ENCODE measurements around the gene SLC27A5. TPM values are rescaled to one million over a fixed set of nuclear protein-coding genes. Genes with fewer than 3 reads are reported as not detected.

Gene SLC27A5
- total and polyA plus RNA-seq, 9 of the 15 experiments (the other 6 are each of a cell fraction or from before 2014, with no cell fraction given): 42.2 to 318 (median 64.7) TPM

GRCh38 chr19:58491393-58491792 lies 20.4 kb downstream of the SLC27A5 start:
- H2AFZ ChIP-seq (ENCODE audit: low read depth, low read length): no peak overlapping the region
- no peak for DNase-seq (ENCODE audit: extremely low read depth in 1 of 4, low spot score in 3 of 4)
- H3K9me1 ChIP-seq (ENCODE audit: control insufficient read depth, insufficient read depth, low read length): no peaks in the 10 kb centered on the region
- no peak overlapping the region for H3K4me3 ChIP-seq
- H4K20me1 ChIP-seq (replicated peaks; ENCODE audit: control insufficient read depth, insufficient read depth, low read length): no peaks in the 10 kb centered on the region
- intact Hi-C loops (cut with micrococcal nuclease) (no loop called here), in situ Hi-C loops (cut with MboI) (no loop called here)
- 88% methylated on average over 5 of the region's 5 CpGs for WGBS (ENCODE audit: insufficient coverage, low coverage, missing lambda C conversion rate)
- H3K27me3 ChIP-seq (ENCODE audit: control insufficient read depth in 2 of 2, insufficient read depth in 2 of 2, low read length in 2 of 2): no peaks in the 10 kb centered on the region
- H3K4me2 ChIP-seq (ENCODE audit: insufficient read depth, low read length): no peak overlapping the region
- CTCF ChIA-PET (ENCODE audit: low intra/inter-chr PET ratio): no interaction called here
- no peak overlapping the region for H3K9ac ChIP-seq (ENCODE audit: insufficient read depth in 1 of 2, low read depth in 2 of 2, low read length in 2 of 2)
- H3K9me3 ChIP-seq (replicated peaks; ENCODE audit: control insufficient read depth, insufficient read depth, low read depth, low read length): no peaks in the 10 kb centered on the region
- H3K4me1 ChIP-seq (replicated peaks in 1 of 2; ENCODE audit: control insufficient read depth in 2 of 2, insufficient read depth in 2 of 2, low read length in 2 of 2): peaks cover 14 to 20% of the 10 kb centered on the region in 2 experiments; a peak in 4 of 5 replicates
- ATAC-seq: no peak
- POLR2A ChIA-PET: interaction anchor here (0.6 kb wide), 1 partner anchor 13 kb away, joined by 4 read pairs; no protein-coding TSS in a partner anchor
- H3K79me2 ChIP-seq (ENCODE audit: control insufficient read depth, insufficient read depth, low read length): peaks cover 47% of the 10 kb centered on the region
- TSS peak; percentile 15 for BruUV-seq (replicated peaks)
- peaks cover 19% of the 10 kb centered on the region; the same call in 2 of the 3 replicates for H3K36me3 ChIP-seq (ENCODE audit: control insufficient read depth, insufficient read depth, low read length)
- FAIRE-seq: no peak
- no peak overlapping the region for H3K27ac ChIP-seq (ENCODE audit: extremely low read depth, low read depth, low read length)
- TF ChIP-seq ZNF282 (CRISPR knock-in tag; IDR thresholded peaks at IDR 0.05) (no peak), DNMT1 (IDR thresholded peaks at IDR 0.05) (no peak), RBM17 (IDR thresholded peaks at IDR 0.05; ENCODE audit: borderline replicate concordance, low read depth, low read length) (no peak), HDAC2 (IDR thresholded peaks at IDR 0.05) (no peak)
- TF ChIP-seq, protein P1, sequence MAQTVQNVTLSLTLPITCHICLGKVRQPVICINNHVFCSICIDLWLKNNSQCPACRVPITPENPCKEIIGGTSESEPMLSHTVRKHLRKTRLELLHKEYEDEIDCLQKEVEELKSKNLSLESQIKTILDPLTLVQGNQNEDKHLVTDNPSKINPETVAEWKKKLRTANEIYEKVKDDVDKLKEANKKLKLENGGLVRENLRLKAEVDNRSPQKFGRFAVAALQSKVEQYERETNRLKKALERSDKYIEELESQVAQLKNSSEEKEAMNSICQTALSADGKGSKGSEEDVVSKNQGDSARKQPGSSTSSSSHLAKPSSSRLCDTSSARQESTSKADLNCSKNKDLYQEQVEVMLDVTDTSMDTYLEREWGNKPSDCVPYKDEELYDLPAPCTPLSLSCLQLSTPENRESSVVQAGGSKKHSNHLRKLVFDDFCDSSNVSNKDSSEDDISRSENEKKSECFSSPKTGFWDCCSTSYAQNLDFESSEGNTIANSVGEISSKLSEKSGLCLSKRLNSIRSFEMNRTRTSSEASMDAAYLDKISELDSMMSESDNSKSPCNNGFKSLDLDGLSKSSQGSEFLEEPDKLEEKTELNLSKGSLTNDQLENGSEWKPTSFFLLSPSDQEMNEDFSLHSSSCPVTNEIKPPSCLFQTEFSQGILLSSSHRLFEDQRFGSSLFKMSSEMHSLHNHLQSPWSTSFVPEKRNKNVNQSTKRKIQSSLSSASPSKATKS (CRISPR knock-in tag; IDR thresholded peaks at IDR 0.05): no peak
- TF ChIP-seq, protein P2, sequence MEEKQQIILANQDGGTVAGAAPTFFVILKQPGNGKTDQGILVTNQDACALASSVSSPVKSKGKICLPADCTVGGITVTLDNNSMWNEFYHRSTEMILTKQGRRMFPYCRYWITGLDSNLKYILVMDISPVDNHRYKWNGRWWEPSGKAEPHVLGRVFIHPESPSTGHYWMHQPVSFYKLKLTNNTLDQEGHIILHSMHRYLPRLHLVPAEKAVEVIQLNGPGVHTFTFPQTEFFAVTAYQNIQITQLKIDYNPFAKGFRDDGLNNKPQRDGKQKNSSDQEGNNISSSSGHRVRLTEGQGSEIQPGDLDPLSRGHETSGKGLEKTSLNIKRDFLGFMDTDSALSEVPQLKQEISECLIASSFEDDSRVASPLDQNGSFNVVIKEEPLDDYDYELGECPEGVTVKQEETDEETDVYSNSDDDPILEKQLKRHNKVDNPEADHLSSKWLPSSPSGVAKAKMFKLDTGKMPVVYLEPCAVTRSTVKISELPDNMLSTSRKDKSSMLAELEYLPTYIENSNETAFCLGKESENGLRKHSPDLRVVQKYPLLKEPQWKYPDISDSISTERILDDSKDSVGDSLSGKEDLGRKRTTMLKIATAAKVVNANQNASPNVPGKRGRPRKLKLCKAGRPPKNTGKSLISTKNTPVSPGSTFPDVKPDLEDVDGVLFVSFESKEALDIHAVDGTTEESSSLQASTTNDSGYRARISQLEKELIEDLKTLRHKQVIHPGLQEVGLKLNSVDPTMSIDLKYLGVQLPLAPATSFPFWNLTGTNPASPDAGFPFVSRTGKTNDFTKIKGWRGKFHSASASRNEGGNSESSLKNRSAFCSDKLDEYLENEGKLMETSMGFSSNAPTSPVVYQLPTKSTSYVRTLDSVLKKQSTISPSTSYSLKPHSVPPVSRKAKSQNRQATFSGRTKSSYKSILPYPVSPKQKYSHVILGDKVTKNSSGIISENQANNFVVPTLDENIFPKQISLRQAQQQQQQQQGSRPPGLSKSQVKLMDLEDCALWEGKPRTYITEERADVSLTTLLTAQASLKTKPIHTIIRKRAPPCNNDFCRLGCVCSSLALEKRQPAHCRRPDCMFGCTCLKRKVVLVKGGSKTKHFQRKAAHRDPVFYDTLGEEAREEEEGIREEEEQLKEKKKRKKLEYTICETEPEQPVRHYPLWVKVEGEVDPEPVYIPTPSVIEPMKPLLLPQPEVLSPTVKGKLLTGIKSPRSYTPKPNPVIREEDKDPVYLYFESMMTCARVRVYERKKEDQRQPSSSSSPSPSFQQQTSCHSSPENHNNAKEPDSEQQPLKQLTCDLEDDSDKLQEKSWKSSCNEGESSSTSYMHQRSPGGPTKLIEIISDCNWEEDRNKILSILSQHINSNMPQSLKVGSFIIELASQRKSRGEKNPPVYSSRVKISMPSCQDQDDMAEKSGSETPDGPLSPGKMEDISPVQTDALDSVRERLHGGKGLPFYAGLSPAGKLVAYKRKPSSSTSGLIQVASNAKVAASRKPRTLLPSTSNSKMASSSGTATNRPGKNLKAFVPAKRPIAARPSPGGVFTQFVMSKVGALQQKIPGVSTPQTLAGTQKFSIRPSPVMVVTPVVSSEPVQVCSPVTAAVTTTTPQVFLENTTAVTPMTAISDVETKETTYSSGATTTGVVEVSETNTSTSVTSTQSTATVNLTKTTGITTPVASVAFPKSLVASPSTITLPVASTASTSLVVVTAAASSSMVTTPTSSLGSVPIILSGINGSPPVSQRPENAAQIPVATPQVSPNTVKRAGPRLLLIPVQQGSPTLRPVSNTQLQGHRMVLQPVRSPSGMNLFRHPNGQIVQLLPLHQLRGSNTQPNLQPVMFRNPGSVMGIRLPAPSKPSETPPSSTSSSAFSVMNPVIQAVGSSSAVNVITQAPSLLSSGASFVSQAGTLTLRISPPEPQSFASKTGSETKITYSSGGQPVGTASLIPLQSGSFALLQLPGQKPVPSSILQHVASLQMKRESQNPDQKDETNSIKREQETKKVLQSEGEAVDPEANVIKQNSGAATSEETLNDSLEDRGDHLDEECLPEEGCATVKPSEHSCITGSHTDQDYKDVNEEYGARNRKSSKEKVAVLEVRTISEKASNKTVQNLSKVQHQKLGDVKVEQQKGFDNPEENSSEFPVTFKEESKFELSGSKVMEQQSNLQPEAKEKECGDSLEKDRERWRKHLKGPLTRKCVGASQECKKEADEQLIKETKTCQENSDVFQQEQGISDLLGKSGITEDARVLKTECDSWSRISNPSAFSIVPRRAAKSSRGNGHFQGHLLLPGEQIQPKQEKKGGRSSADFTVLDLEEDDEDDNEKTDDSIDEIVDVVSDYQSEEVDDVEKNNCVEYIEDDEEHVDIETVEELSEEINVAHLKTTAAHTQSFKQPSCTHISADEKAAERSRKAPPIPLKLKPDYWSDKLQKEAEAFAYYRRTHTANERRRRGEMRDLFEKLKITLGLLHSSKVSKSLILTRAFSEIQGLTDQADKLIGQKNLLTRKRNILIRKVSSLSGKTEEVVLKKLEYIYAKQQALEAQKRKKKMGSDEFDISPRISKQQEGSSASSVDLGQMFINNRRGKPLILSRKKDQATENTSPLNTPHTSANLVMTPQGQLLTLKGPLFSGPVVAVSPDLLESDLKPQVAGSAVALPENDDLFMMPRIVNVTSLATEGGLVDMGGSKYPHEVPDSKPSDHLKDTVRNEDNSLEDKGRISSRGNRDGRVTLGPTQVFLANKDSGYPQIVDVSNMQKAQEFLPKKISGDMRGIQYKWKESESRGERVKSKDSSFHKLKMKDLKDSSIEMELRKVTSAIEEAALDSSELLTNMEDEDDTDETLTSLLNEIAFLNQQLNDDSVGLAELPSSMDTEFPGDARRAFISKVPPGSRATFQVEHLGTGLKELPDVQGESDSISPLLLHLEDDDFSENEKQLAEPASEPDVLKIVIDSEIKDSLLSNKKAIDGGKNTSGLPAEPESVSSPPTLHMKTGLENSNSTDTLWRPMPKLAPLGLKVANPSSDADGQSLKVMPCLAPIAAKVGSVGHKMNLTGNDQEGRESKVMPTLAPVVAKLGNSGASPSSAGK (IDR thresholded peaks at IDR 0.05): no peak

All from K562 (cell line).